Adrenal gland (tissue), 5 donors: ENCODE data around the gene LACTBL1.

Source experiments
- CTCF ChIP-seq, 6 experiments: fragments of 450-650 bp in 4 of 6; fragments of 200-600 bp in 2 of 6; sonication (generic) in 1 of 6; IDR thresholded peaks; 1 replicate in 5 of 6; 2 replicates in 1 of 6; pipeline versions ENCODE4 v1.5.1 to v1.8.0; 2016 to 2021; ENCODE audit warnings: antibody characterized with exemption in 6 of 6, mild to moderate bottlenecking in 2 of 6, moderate library complexity in 1 of 6
- POLR2A ChIP-seq, 2 donors: fragments of 450-650 bp; IDR thresholded peaks; one replicate each; pipeline ENCODE4 v1.6.1; 2017; ENCODE audit warnings: antibody characterized with exemption in 2 of 2, mild to moderate bottlenecking in 2 of 2, moderate library complexity in 1 of 2
- donor health status: DM: no; HTN: no; CAD: no.

- no peak for TF ChIP-seq POLR2A (IDR thresholded peaks at IDR 0.05)
- TF ChIP-seq CTCF (IDR thresholded peaks at IDR 0.05): peak; percentile 50 to 72 (median 67)
Observed at GRCh38 chr1:22930240-22930912, 42.3 kb downstream of the LACTBL1 start.
